GM21526 (cell line): ENCODE data around the gene GALK2.

Experiments used
- ATAC-seq: cut with Tn5 transposase; IDR thresholded peaks from one replicate; pipeline ENCODE4 v1.9.1; 2021; ENCODE audit warnings: moderate library complexity; ENCODE audit not compliant: unreplicated experiment, low FRiP score

Gene GALK2

DNA sequence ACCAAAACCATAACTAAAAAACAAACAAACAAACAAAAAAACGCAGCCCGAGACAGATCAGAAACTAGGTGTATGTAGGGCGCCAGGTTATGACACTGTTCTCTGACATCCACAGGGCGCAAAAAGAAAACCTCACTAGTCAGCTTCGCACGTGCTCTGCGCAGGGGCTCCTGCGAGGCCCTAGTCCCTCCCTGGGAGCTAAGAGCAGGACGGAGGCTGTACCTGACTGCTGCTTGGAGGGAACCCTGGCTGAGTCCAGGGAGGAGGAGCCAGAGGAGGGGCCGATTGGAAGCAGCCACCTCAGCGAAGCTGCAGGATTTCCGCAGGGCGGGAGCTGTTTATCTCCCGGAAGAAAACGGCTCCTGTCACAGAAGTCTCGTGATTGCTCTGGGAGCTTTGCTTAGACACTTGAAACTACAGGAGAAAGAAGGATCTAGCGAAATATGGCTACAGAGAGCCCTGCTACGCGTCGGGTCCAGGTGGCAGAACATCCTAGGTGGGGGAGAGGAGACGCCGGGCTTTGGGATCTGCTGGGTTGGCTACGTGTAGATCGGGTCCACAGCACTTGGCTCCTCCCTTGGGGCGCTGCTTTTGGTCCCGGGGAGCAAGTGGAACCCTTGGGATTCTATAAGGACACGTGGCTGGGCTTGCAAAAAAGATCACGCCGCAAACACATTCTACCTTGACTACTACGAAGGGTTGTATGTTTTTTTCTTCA is at the start of gene GALK2:
TSS of gene GALK2 (plus strand) at position 368 of the 718 bp plus-strand sequence. CDS start at position 444, 76 bp downstream.
- peak; percentile 94 for ATAC-seq

- no peak for ATAC-seq
These were observed 49.2 kb upstream of the GALK2 start for GRCh38 chr15:49120832-49121231.

GRCh38 chr15:49121901-49122300 is 48.1 kb upstream of the GALK2 start:
- ATAC-seq, result no peak

DNA sequence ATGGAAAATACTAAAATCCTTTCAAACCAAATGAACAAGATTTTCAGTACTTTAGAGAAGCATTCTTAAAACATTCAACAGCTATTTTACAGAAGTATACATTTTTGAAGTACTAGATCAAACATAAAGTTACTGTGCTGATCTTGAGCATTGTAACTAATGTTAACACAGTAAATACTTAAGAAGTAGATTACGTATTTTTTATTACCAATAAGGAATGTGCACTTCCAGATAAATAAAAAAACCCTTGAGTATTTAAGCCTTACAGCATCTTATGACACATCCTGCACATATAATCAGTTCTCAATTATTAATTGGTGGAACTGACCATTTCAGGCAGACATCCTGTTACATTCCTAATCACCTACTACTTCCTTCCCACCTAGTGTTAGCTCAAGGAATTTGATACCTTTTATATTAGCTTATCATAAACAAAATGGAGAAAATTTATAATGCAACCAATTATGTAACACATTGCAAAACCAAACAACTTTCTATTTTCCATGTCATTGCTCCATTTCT is 47.4 kb upstream of the GALK2 start:
- no peak for ATAC-seq

- ATAC-seq, result no peak
These were observed 45.7 kb upstream of the GALK2 start for GRCh38 chr15:49124371-49124770.

GRCh38 chr15:49131403-49131802 is 38.6 kb upstream of the GALK2 start:
- ATAC-seq, result no peak

DNA sequence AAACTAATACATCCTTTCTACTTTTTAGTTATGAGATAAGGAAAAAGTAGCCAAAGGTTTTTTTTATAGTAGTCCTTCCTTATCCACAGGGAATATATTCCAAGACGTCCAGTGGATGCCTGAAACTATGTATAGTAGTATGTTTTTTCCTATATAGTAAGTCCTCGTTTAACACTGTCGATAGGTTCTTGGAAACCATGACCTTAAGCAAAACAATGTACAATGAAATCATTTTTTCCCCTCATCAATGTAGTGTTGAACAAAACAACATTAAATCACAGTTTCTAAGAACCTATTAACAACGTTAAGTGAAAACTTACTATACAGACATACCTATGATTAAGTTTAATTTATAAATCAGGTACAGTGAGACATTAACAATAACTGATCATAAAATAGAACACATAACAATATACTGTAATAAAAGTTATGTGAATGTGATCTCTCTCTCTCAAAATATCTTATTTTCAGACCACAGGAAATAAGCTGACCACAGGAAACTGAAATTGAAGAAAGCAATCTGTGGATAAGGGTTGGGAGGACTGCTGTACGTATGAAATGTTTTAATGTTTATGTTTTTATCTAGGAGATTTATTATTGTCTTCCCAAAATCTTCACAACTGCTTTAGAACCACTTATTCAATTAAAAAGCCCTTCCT is 35.2 kb upstream of the GALK2 start:
- ATAC-seq, result no peak

DNA sequence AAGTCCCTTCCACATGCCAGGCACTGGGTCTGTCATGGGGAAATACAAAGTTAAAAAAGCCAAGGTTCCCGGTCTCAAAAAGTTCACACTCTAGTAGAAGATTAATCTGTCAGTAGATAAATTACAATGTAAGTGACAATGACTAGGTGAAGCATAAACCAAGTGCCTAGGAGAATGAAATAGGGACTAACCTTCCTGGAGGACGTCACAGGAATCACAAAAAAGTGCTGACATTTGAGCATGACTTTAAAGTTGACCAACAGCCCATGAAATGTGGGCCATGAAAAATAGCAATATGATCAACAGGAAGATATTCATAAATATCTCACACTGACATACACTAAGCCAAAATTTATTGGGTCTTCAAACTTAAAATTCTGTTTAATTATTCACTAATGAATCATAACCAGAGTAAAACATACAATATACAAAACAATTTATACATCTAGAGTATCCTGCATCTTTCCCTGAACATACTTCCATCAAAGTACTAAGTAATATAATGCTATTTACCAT is 34.6 kb upstream of the GALK2 start:
- ATAC-seq, result no peak

DNA sequence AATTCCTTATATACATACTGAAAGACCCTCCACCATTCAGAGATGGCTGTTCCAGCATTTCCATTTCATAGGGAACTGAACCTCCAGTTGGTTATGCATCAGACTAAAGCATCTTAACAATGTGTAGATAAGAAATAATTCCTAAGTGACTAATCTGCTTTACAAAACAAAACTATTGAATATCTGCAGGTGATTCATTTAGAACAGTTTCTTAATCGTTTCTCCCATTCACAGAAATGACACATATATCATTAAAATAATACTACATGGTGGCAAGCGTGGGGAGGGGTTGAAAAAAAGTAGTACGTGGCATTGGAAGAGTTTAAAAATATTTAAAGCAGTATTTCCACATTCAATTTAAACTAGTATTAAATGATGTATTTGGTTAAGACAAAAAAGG is 34.1 kb upstream of the GALK2 start:
- no peak for ATAC-seq

- no peak for ATAC-seq
These were observed 32.2 kb upstream of the GALK2 start for GRCh38 chr15:49137861-49138260.

DNA sequence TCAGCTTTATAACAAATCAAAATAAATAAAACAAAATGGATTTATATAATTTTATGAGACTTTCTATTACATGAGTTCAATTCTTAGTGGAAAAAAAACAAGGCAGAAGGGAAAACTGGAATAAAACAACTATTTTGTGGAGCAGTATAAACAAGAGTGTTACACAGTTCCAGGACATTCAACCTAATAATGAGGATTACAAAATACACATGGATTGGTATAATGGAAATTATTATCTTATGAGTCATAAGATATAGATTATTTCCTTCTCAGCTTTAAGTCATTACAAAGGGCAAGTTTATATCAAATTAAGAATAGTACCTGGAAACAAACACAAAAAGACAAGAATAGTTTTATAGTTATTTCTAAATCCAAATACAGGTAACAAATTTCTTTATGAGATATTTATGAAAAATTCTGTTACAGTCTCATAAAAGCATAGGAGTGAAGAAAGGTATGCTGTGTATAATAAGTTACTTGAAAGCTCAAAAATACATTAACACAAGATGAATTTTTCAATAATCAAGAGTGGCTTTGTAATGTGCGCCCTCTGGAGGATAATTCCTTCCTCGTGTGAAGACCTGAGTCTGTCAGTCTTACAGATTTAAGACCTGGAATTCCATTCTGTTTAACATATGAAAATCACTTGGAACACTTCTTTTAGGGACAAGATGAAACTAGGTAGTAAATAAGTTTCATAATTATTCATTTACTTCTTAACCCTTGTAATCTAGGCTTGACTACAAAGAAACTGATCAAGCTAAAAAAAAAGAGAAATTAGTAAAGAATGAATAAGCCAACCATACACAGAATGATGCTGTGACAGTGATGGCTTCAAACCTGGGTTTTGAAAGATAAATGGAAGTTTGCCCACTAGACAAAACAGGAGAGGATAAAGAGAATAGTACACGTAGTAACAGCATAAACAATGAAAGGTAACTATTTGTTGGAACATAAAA is 24.1 kb upstream of the GALK2 start:
- no peak for ATAC-seq

- ATAC-seq, result no peak
These were observed 21.7 kb upstream of the GALK2 start for GRCh38 chr15:49148298-49148697.

DNA sequence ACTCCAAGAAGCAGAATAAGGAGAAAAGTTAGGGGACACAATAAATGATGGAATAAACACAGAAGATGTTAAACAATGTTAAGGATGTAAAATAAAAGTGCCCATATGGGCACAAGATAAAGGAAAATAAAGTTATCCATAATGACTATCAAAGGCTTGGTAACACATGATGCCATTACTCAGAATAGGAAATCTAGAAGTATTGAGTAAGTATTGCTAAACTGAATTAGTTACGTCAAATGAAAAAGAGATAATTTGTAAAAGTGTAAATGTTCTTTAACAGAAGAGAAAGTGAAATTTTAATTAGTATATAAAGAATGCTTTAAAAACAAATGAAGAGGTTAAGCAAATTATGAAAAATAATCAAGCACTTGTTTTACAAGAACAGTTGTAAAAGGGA is 21.3 kb upstream of the GALK2 start:
- no peak for ATAC-seq

DNA sequence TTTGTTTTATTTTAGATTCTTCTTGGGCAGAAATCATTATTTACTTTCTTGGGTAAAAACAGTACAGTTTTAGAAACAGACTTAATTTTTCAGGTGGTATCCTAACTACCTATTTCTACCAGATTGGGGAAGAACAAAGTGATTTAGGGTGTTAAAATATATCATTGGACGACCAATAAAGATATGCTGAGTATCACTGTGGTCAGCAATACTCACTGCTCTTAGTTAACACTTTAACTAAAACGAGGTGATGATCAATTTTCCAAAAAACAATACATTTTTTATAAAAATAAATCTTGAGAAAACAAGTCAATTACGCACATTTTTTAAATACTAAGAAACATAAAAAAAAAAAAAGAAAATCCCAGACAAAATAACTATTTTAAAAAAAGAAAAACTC is 18.2 kb upstream of the GALK2 start:
- ATAC-seq, result no peak

DNA sequence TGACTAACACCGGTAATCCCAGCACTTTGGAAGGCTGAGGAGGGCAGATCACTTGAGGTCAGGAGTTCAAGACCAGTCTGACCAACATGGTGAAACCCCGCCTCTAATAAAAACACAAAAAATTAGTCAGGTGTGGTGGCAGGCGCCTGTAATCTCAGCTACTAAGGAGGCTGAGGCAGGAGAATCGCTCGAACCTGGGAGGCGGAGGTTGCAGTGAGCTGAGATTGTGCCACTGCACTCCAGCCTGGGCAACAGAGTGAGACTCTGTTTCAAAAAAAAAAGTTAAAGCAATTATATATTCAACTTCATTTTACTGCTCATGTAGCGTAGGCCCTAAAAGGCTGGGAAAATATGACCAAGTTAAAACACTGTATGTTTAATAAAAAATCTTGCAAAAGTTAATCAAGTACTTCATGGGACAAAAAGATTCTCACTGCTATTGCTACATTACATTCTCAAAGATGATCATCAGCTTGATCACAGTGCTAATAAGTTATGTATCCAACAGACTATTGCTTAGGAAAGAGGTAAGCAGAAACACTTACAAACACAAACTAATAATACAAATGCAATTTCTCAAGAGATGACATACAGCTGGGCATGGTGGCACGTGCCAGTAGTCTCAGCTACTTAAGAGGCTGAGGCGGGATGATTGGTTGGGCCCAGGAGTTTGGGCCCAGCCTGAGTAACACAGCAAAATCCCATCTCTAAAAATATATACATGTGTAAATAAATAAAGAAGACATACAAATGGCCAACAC is 17.3 kb upstream of the GALK2 start:
- ATAC-seq, result no peak

GRCh38 chr15:49154359-49154758 is 15.7 kb upstream of the GALK2 start:
- no peak for ATAC-seq

DNA sequence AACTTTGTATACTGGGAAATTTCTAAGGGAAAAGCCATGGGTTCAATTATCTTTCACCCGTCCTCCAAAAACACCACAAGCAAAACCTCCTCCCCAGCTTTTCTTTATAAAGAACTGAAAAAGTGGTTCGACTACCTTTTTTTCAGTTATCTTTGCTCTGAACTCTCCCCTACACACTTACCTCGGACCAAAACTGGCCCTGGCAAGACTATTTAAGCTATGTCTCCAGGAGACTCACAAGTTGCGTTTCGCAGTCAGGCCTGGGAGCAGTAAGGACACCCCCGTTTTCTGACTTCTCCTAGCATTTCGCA is 15.3 kb upstream of the GALK2 start:
- ATAC-seq, result no peak

- ATAC-seq, result peak; percentile 82
These were observed 14.8 kb upstream of the GALK2 start, which contains the start of gene COPS2 for GRCh38 chr15:49155110-49155833. Gene COPS2 (minus strand): TSS chr15:49155599. CDS start chr15:49155578, 21 bp downstream.

- ATAC-seq, result no peak
These were observed 14.0 kb upstream of the GALK2 start for GRCh38 chr15:49155834-49156627.
